ENCODE results near the gene FAM78B. TPM values are rescaled to one million over a fixed set of nuclear protein-coding genes. Genes with fewer than 3 reads are reported as not detected.

The FAM78B gene
- total RNA-seq, 1 experiment from 2014 or later, result 3.1 TPM

DNA sequence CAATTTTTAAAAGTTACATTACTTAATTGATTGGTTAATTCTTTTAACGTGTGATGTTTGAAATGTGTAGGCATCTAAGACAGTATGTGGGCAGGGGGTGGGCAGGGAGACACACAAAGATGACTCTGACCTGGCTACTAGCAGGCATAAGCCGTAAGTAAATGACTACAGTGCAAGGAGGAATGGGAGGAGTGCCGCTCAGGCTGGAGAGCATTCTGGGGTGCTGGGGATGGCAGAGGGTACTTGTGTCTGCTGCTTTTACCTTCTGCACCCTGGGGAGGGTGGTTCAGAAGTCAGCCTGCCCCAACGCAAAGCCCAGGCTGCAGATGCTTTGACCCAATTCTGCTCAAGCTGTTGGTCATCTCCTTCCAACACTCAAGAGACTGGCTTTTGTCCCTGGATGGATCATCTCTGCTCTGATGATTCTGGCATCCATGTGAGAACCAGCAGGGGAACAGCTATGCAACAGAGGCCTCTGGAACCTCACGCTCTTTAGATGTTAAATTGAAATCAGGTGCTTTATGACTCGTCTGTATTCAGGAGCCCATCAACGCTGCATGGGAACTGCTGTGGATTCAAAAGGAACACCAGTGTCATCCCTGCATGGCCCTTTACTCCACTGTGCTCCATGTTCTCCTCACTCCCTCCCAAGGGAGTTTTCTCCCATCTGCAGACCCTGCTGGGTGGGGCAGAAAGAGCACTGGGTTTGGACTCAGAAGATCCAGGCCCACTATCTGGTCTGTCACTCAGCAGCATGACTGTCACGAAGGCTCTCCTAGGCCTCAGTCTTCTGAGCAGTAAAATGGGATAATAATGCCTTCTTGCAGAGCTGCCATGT, 78.8 kb downstream of the FAM78B start:
- no peak for DNase-seq (ENCODE audit: low read depth, low spot score)
- in situ Hi-C loops (cut with HindIII; ENCODE audit: low pct_unique_long_range_greater_than_20kb, low sequenced_read_pairs), result no loop called here

DNA sequence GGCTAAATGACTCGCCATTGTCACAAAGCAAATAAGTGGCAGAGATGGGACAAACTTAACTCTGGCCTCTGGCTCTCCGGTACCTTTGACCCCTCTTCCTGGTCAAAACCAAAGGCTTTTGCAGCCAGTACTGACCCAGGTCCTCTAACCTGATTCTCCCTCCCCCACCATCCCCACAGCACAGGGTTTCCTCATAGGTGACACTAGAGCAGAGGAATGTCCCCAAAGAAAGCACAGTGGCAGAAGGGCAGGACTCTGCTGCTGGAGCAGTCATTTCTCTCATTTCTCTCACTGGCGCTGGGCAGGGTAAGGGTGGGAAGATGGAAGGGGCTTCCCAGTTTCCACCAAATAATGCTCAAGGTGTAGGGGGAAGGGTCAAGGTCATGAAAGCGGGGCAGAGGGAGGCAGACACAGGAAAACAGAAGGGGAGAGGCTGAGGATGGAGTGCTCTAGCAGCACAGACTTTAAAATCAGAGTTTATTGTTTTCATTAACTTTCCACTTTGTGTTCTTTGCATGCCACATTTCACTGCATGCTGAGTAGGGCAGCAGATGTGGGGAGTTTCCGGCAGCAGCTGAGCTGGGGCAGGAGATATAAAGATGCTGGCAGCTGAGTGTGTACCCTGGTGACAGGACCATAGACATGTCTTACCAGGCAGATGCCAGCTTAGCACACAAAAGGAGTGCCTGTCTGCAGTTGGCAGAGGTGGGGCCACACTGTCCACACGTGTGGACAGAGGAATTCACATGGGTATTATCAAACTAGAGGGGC, 80.5 kb downstream of the FAM78B start:
- DNase-seq (ENCODE audit: low read depth, low spot score), result no peak
- in situ Hi-C loops (cut with HindIII; ENCODE audit: low pct_unique_long_range_greater_than_20kb, low sequenced_read_pairs), result no loop called here

DNA sequence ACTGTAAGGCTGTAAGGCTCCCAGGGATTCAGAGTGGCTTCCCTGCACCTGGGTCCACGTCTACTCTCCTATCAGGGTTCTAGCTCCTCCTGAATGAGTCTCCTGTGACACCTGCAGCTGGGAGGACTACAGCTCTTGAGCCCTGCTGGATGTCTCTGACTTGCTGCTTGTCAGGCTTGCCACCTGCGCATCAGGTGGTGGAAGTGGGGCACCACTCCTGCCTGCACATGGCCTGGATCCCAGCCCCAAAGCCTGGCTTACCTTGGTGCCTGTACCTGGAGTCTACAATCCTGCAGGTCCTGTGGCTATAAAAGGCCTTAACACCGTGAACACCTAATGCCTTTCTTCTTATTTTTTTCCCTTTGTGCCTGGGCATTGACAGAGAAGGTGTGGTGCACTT, 82.2 kb downstream of the FAM78B start:
- DNase-seq (ENCODE audit: low read depth, low spot score), result no peak
- in situ Hi-C loops (cut with HindIII; ENCODE audit: low pct_unique_long_range_greater_than_20kb, low sequenced_read_pairs), result no loop called here

DNA sequence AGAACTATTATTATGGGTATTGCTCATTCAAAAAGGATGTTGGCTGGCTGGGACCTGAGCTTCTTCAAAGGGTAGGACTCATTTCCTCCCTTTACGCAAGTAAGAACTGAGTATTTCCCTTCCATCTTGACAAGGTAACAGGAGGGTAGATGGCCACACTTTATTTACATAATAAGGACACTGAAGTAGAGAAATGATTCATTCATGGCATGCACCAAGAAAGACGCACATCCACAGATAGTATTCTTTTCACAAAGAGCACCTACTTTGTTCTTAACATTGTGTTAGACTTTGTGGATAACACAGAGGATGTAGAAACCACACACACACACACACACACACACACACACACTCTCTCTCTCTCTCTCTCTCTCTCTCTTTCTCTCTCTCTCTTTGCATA, 82.9 kb downstream of the FAM78B start:
- DNase-seq (ENCODE audit: low read depth, low spot score), result no peak
- in situ Hi-C loops (cut with HindIII; ENCODE audit: low pct_unique_long_range_greater_than_20kb, low sequenced_read_pairs), result no loop called here

DNA sequence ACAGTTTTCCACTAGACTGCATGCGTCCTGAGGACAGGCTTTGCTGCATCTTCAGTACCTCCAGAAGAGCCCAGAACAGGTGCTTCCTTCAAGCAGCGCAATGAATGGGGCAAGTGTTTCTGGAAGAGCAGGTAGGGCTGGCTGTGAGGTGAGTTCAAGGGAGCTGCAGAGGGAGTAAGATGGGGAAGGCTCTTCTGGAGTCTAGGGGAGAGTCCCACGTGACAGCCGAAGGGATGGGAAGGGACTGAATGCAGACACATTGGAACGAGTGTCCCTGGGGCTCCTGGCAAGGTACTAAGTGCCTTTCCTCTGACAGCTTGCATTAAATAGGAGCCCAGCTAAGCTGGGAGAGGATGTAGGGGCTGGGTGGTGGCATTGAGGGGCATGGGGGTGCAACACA, 84.2 kb downstream of the FAM78B start:
- in situ Hi-C loops (cut with HindIII; ENCODE audit: low pct_unique_long_range_greater_than_20kb, low sequenced_read_pairs), result no loop called here
- no peak for DNase-seq (ENCODE audit: low read depth, low spot score)

DNA sequence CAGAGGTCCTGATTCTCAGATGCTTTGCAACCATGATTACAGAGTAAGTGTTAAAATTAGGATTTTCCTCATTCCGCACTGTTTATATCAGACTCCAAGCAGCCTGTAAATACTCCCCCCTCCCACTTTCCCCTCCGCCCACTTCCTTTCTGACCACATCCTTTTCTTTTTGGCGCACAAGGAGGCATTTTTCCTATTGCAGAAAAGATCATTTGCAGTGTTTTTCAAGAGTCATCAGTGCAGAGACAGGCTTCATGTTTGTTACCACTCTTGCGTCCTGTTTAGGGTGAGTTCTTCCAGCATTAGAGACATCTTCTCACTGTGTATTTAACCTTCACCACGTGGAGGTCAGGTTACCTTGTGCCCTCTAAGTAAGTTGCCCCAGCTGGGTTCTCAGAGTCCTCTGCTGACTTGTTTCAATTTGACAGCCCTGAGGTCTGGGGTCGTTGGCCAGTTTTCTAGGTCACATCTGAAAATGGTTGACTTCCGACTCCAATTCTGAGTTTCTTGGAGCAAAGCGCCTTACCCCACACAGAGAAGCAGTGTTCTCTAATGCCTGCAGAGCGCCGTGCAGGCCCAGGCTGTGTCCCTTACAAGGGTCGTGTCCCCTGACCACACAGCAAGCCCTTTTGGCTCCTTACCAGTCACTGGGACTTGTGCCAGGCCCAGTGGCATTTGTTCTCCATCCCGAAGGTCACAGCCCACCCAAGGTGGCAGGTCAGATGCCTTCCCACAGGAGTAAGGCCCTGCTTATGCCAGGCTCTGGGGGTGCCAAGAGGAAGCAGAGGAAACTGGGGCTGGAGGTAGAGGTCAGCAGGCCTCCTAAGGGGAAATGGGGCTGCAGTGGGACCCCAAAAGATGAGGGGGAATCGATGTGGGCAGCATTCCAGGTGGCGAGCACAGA, 85.6 kb downstream of the FAM78B start:
- in situ Hi-C loops (cut with HindIII; ENCODE audit: low pct_unique_long_range_greater_than_20kb, low sequenced_read_pairs), result no loop called here
- DNase-seq (ENCODE audit: low read depth, low spot score), result no peak

DNA sequence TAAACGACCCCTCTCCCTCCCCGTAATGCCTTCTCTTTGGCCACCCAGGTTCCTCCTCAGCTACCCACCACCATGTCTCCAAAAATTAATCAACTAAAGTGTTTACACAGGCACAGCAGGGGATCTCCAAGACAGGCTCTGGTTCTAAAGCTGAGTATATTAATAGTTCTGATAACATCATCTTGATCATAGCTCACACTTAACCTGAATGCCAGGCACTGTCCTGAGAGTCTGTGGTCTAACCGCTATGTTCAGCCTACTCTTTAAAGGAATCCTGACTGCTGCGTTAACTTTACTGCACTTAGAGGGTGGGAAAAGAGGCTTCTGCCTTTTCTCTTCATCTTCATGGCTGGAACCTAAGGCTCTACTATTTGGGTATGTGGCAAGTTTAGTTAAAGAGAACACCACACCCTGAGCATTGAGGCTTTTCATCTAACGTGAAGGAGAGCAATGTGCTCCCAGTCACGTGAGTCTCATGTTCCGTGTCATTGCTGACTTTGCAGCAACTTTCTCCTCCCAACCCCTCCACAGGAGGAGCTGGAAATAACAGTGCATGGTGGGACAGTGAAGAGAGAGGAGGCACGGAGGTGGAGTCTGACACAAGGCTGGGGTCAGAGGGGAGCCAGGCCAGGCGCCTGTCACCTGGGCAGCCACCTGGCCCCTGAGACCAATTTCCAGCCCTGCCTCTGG, 86.4 kb downstream of the FAM78B start:
- in situ Hi-C loops (cut with HindIII; ENCODE audit: low pct_unique_long_range_greater_than_20kb, low sequenced_read_pairs), result no loop called here
- peak; percentile 7 for DNase-seq (ENCODE audit: low read depth, low spot score)

DNA sequence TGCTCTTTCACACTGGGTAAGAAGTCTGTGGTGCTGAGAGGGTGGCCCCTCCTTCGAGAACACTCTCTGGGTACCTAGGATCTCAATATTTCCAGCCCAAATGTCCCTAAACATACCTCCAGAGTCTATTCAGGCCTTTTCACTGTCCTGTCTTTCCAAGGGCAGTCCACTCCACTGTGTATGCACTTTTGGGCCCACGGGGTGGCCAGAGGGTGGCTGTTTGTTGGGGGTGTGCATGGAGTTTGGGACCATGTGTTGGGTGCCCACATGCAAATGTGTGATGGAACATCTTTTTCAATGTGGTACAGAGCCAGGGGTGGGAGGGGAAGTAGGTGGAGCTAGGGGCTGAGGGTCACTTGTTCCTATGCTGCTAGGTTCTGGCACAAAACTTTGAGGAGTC, 87.5 kb downstream of the FAM78B start:
- no peak for DNase-seq (ENCODE audit: low read depth, low spot score)
- in situ Hi-C loops (cut with HindIII; ENCODE audit: low pct_unique_long_range_greater_than_20kb, low sequenced_read_pairs), result no loop called here

DNA sequence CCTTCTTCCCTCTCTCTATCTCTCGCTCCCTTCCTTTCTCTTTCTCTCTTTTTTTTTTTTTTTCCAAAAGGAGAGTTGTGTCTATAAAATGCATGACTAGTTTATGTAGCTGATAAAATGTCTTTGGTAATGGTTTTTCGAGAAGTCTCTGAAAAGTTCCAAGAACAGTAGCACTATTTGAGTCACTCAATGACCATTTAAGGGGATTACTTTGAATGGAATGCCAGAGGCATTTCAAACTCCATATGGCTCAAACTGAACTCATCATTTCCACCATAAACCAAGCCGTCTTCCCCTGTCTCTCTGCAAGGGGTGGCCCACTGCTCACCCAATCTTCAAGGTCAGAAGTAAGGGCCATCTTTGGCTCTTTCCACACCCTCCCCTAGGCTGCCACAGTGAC, 93.3 kb downstream of the FAM78B start:
- no peak for DNase-seq (ENCODE audit: low read depth, low spot score)
- in situ Hi-C loops (cut with HindIII; ENCODE audit: low pct_unique_long_range_greater_than_20kb, low sequenced_read_pairs), result no loop called here

DNA sequence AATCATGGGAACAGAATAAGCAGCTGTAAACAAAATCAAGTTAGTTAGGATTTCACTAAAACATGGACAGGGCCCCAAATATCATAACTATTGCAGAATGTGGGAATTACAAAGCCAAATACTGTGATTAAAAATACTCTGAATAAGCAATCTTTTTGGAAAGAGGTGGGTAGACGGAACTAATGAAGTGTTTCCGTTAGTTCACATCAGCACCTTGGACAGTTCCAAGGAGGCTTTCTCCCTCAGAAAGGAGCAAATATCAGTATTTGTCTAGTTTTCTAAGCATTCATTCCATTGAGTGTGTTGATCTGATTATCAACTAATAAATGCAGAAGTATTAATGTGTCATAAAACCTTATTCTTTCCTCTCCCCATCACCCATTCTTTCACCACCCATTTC, 97.4 kb downstream of the FAM78B start:
- in situ Hi-C loops (cut with HindIII; ENCODE audit: low pct_unique_long_range_greater_than_20kb, low sequenced_read_pairs), result no loop called here
- no peak for DNase-seq (ENCODE audit: low read depth, low spot score)

DNA sequence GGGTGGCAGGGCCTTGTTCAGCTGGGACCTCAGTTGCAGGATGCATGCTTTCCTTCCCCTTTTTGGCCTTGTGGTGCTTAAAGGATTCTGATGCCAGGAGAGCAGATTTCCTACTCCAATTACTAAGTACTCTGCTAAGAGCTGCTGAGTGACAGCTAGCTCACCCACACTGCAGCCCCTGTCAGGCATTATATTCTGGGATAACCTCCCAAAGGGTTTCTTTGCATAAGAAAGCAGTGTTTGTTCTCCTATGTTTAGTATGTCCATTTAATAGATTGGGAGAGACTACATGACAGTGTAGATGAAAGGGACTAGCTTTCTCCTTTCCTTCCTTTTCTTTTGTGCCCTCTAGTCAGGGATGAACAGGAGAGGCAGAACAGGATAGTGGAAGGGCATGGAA, 100.7 kb downstream of the FAM78B start:
- in situ Hi-C loops (cut with HindIII; ENCODE audit: low pct_unique_long_range_greater_than_20kb, low sequenced_read_pairs), result no loop called here
- DNase-seq (ENCODE audit: low read depth, low spot score), result no peak

DNA sequence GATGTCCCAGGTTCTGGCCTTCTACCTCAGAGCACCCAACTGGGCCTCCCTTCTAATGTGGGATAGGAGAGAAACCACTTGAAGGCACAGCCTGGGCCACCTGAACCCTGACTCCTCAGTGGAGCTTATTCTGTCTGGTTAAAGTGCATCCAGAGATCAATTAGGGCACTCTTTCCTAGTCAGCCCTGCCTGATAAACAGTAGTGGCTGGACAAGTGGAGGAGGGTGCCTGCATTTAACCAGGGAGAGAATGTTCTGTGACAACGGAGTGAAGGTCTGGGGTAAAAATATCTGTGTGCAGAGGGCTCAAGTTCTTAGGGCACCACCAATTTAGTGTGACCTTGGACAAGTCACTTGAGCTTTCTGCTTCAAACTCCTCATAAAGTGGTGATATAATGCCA, 101.8 kb downstream of the FAM78B start:
- in situ Hi-C loops (cut with HindIII; ENCODE audit: low pct_unique_long_range_greater_than_20kb, low sequenced_read_pairs), result no loop called here

DNA sequence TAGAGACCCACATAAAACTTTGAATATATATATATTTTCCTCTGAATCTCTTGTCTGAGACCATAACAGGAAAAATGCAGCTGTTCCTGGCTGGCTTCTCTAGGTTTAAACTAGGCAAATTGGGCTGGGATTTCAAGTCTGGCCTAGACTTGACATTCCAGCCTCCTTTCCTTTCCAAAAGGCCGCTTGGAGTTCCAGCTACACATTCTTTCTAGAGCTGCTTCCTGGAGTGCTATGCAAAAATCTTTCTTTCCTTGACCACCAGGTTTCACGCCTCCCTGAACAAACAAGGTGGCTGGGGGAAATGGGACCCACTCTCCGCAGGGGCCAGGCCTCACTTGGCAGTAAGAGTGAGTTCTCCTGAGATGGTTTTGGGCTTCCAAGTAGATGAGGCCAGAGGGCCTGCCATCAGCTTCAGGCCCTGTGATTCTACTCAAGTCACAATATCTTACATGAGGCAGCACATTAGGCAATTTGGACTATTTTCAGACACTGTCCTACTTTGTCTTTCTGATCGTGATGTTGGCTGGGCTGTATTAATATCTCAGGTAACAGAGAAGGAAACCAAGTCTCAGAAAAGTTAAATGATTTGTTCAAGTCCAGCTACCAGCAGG, 102.4 kb downstream of the FAM78B start:
- no peak for DNase-seq (ENCODE audit: low read depth, low spot score)
- in situ Hi-C loops (cut with HindIII; ENCODE audit: low pct_unique_long_range_greater_than_20kb, low sequenced_read_pairs), result no loop called here

More for the DNA sequence above, 101.8 kb downstream of the FAM78B start:
- DNase-seq (ENCODE audit: low read depth, low spot score), result no peak

DNA sequence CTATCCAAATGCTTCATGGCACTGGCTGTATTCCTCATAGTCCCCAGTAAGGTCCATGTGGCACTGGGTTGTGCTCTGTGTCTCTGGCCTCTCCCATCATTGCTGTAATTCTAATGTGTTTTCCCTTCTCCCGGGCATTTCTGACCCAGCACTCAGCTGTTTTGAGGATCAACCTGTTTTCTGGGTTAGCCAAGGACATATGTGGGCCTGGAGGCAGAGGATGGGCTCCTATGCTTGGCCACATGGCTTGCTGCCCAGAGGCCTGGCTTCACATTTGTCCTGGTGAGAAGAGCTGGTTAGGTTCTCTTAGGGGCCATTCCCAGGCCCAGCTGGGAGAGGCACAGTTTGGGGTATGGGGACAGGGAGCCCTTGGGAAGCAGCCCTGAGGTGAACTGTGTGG, 103.1 kb downstream of the FAM78B start:
- no peak for DNase-seq (ENCODE audit: low read depth, low spot score)

DNA sequence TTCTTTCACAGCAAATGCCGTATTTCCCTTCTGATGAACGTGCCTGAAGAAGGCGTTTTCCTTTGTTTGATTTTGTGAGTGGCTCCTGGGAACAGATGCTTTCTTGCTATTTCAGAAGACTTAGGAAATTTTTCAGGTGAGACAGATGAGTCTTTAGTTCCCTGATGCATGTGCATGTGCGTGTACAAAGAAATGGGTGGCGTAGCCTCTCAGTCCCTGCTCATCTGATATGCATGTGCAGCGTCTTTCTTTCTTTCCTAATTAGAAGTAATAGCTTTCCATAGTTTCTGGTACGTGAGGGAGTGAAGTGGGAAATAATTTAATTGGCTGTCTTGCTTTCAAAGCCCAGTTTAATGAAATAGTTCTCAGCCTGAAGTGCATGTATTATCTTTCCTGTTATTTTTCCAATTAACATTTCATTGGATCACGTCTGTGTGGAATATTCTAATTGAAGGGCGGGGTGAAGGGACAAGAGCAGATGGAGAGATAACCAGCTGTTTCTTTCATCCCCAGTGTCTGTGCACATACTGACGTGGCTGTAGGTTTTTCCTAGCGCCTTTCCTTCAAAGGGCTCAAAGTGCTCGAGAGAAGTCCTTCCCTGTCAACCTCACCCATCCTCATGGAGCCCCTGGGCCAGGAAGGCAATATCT, 104.3 kb downstream of the FAM78B start:
- no peak for DNase-seq (ENCODE audit: low read depth, low spot score)
- in situ Hi-C loops (cut with HindIII; ENCODE audit: low pct_unique_long_range_greater_than_20kb, low sequenced_read_pairs), result no loop called here

More for the DNA sequence above, 103.1 kb downstream of the FAM78B start:
- in situ Hi-C loops (cut with HindIII; ENCODE audit: low pct_unique_long_range_greater_than_20kb, low sequenced_read_pairs), result no loop called here

DNA sequence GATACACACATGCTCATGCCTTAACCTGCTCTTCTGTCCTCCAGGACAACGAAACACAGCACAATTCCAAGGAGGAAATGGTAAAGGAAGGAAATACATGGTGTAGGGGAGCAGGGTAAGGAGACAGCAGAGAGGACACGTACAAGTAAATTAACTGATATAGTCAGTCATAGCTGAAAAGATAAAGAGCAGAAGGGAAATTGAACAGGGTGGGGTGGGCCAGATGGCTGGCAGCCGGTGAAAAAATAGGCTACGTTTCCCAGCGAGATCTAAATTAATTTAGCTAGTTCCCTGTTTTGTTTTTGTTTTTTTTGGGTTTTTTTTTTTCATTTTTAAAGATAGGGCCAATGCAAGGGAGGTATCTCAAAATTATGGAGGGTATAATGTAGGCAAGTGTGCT, 109.2 kb downstream of the FAM78B start:
- in situ Hi-C loops (cut with HindIII; ENCODE audit: low pct_unique_long_range_greater_than_20kb, low sequenced_read_pairs), result no loop called here

DNA sequence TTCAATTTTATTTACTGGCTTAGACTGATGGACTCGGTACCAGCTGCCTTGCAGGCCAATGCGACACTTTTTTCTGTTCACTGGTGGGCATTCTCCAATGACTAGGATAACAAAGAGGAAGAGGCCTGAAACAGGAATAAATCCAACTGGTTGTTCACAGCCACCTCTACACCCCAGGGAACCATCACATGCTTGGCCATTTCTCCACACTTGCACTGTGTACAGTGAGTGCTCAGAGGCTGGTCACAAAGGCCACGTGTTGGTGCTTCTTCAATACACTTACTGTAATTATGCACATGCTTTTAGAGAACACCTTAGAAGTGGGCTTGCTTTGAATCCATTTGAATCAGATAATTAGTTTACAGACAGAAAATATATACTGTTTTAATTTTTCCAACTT, 113.4 kb downstream of the FAM78B start:
- peak; percentile 64 for DNase-seq (ENCODE audit: low read depth, low spot score)
- in situ Hi-C loops (cut with HindIII; ENCODE audit: low pct_unique_long_range_greater_than_20kb, low sequenced_read_pairs), result no loop called here

More for the DNA sequence above, 109.2 kb downstream of the FAM78B start:
- no peak for DNase-seq (ENCODE audit: low read depth, low spot score)

Data from SK-MEL-5 (cell line).